ENCODE data around the gene CDH18. TPM values are rescaled to one million over a fixed set of nuclear protein-coding genes. Genes with fewer than 3 reads are reported as not detected.
A peak's percentile ranks its signal among the peaks of the same experiment; 100 is the strongest.

CDH18 gene
- total RNA-seq, 1 experiment from 2014 or later = not detected

DNA sequence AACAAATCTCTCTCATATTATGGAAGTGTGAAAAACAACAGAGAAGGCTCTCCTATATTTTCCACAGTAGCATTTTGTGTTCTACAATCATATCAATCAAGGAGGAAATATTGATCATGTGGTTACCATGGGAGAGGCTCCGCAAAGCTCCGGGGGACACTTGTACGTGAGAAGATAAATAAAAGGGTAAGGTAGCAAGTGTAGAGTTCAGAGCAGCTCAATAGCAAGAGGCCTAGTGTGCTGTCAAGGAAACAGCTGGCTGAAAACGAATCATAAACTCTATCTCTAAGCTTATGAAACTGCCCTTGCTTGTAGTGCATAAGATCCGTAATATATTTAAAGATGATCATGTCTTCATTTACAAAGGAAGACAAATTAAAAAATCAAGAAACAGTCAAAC lies 57.5 kb downstream of the CDH18 start:
- no peak for DNase-seq (ENCODE audit: low spot score)

- peak; percentile 21 for DNase-seq (ENCODE audit: low spot score)
Measured at GRCh38 chr5:19928562-19929421, 59.2 kb downstream of the CDH18 start.

DNA sequence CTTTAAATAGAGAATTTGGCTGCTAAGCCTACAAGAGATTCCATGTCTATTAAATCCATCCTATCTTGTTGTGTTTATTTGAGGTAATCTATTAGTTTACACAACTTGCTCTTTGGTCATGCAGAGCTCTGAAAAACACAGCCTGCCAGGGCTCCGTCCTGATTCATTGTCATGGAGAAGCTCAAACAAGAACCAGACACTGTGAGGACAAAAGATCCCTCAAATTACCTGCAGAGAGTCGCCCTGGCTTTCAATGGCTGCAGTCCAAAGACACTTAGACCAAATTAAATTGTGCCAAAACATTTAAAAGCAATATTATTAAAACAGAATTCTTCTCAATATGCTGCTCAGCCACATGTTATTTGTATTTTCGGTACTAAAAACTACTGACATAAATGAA lies 60.1 kb downstream of the CDH18 start:
- DNase-seq (ENCODE audit: low spot score) = no peak

DNA sequence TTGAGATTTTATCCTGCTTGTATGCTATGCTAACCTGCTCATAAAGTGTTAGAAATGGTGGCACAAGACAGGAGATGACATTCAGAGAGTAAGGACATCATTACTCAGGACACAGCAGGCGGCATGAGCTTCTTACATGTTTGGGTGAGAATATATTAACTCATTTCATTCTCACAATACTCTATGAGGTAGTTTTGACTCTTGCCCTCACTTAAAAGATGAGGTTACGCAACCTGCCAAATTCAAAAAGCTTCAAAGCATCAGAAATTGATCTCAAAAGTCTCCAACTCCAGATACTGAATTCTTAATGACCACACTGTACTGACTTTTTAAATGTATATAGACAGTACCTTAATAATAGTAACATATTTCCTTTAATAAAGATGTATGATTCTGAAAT lies 60.8 kb downstream of the CDH18 start:
- DNase-seq (ENCODE audit: low spot score) = no peak

DNA sequence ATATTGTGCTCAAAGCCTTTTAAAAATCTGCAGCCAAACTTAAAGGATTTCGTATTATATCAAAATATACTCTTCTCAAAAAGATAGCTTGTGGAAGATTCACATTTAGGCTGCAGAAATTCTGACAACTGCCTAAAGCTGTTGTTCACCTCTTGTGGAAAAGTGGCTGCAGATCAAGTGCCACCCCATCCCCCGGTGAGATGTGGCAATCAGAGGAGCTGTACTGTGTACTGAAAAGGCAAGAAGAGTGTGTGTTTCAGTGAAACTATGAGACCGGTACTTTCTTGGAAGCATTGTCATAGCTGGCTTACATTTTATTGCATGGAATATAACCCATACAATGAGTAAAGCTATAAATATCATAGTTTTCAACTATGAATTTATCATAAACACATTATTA lies 64.3 kb downstream of the CDH18 start:
- no peak for DNase-seq (ENCODE audit: low spot score)

GRCh38 chr5:19920761-19921160 lies 67.2 kb downstream of the CDH18 start:
- DNase-seq (ENCODE audit: low spot score) = no peak

GRCh38 chr5:19918780-19919179 lies 69.2 kb downstream of the CDH18 start:
- no peak for DNase-seq (ENCODE audit: low spot score)

DNA sequence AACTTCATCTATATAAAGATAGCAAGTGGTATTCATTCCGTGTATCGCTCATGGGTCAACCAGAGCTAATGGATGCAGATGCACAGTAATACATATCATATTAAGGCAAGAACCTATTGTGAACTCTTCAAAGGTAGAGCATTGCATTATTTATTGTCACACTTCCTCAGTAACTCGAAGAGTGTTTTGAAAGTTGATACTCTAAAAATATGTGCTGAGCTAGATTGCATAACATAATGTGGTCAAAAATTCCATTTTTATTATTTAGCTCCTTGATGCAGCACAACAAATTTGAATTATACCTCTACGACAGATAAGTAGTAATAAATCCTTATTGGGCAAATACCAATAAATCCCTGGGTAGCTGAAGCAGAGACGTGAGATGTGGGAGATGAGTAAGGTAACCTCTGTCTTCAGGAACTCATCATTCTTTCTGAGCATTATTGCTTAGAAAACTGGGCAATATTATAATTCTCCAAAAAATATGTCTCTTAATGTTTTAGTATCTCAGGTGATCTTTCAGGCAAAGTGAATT lies 70.3 kb downstream of the CDH18 start:
- DNase-seq (ENCODE audit: low spot score) = no peak

DNA sequence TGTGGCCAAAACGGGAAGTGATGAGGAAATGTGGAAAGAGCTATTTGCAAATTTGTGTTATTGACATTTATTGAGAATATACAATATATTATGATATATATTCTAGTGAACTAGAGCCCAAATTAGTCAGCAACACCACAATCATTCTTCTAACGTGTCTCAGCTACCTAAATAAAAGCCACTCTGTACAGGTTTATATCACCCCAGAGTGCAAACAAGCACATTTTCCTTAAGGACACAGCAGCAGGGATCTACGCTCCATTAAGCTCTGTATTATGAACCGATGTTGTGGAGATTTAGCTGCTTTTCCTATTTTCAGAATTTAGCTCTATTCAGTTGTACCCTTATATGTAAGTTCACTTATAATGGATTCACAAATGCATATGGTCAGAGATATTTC lies 77.9 kb downstream of the CDH18 start:
- DNase-seq (ENCODE audit: low spot score) = no peak

DNA sequence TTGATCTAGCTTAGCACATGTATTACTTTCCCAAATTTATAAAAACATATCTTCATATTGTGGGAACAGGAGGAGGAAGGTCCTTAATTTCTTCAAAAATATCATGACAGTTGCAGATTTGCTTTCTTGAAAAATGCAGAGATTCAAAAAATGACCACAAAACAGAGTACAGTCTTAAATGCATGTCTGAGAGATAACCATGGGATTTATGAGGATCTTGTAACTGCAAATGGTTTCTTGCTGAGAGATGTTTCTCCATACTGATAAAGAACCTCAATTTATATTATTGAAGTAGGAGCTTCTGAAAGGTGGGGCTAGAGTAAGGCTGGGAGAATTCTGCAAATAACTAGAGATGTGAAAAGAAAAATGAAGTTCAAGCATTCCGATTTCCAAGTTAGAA lies 83.2 kb downstream of the CDH18 start:
- DNase-seq (ENCODE audit: low spot score) = no peak

DNA sequence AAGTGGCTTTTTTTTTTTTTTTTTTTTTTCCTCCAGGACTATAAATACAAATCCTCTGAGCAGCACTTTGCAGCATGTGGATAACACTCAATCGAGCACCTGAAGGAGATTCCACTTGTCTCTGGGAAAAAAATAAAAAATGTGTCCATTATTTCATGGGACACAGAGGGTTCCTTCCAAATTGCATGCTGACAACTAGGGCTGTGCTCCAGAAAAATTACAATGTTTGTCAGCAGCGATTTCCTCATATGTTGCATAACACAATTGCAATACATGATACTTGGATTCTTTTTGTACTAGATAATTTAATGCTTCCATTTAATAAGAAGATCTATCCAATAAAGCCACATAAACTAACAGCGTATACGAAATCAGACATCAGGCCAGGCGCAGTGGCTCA lies 84.4 kb downstream of the CDH18 start:
- no peak for DNase-seq (ENCODE audit: low spot score)

DNA sequence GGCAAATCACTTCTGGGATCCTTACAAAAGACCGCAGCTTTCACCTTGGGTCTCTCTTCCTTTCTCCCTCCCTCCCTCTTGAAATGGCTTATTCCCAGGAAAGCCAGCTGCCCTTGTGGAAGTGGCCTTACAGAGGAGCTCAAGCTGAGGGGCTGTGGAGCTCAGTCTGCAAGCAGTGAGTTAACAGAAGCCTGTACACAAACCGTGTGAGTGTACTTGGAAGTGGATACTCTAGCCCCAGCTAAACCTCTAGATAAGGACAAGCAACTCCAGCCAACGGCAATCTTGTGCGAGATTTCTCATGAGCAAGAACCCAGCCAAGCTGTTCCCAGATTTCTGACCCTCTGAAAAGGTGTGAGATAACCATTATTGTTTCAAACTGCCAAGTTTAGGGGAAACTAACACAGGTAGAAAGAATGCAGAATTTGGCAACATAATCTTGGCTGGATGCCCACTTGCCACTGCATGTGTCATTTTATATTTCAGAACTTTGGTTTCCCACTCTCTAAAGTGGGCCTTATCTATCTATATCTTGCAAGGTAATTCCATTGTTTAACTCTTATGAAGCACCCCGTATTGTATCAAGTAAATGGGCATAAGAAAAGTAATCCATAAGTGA lies 85.6 kb downstream of the CDH18 start:
- no peak for DNase-seq (ENCODE audit: low spot score)

DNA sequence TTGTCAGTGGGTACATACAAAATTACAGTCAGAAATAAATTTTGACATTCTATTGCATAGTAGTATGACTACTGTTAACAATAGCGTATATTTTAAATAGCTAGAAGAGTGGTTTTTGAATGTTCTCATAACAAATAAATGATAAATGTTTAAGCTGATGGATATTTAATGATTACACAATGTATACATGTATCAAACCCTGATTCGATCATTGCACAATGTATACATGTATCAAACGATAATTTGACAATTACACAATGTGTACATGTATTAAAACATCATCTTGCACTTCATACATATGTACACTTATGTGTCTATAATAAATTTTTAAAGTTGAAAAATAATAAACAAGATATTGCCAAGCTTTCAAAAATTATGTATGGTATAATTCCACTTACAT lies 87.7 kb downstream of the CDH18 start:
- no peak for DNase-seq (ENCODE audit: low spot score)

DNA sequence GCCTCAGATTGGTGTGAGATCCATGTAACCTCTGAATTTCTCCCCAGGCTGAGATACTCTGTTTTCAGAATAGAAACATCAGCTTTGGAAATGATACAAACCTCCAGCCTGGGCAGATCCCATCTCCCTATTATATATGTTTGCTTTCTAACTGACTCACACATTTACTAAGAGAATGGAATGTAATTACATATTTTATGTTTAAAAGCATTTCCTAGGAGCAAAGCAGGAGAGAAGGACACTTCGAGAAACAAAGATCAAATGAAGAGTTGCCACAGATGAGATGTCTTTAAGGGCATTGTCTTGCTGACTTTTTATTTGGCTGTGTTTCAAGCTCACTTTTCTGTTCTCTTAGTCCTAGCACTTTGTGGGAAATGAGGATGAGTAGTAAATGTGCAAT lies 96.3 kb downstream of the CDH18 start:
- DNase-seq (ENCODE audit: low spot score) = no peak

GRCh38 chr5:19886123-19886917 lies 101.7 kb downstream of the CDH18 start:
- DNase-seq (ENCODE audit: low spot score) = no peak

- no peak for DNase-seq (ENCODE audit: low spot score)
Measured at GRCh38 chr5:19885040-19885824, 102.8 kb downstream of the CDH18 start.

GRCh38 chr5:19880859-19881436 lies 107.1 kb downstream of the CDH18 start:
- peak; percentile 28 for DNase-seq (ENCODE audit: low spot score)

DNA sequence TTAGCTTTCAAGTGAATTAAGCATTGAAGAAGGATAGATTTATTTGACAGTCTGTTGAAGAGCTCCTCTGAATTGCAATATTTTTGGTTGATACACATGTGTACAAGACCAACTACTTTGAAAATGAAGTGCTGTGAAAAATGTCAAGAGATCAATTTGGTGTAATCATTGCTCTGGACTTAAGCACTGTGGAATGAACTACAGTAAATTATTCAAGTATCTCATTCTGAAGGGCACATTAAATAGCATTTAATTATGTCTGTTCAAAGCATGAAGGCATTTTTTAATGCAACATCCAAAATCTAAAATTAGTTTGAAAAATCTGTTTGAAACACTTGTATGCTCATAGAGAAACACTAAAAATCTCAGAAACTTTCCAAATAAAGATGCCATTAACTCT lies 107.5 kb downstream of the CDH18 start:
- no peak for DNase-seq (ENCODE audit: low spot score)

DNA sequence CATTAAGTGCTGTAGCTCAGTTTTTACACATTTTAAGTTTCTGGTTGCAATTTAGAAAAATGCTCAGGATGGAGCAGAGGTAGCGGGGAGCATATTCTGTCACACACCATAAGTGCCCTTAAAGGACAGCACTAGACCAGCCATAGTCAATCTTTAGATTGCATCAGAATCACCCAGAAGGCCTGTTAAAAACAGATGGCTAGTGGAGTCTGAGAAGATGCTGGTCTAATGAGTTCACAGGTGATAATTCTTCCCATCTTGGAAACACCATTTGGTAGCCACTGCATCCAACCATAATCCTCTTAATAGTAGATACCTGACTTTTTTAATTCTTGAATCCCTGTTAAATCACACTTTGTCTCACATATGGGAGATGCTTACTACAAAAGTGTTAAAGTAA lies 113.2 kb downstream of the CDH18 start:
- no peak for DNase-seq (ENCODE audit: low spot score)

DNA sequence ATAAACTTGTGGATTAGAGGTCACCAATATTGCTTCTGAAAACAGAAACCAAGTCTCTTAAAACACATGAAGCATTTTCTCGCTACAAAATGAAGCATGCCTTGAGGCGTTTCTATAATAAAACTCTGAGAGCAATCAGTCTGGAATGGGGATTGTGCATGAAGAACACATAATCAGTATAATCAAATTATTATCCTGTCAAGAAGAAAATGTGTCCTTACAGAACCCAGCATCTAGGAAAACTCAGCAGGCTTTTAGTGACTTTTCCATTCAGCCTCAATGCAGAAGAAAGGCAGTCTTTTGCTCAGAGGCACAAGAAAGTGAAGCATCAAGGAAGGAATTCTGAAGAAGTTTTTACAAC lies 121.9 kb downstream of the CDH18 start:
- no peak for DNase-seq (ENCODE audit: low spot score)
